ENCODE measurements around the gene KLHL11. TPM values are rescaled to one million over a fixed set of nuclear protein-coding genes. Genes with fewer than 3 reads are reported as not detected.

KLHL11 gene
- total and polyA plus RNA-seq, 10 donors = 0.17 to 25.2 (median 11.0) TPM

GRCh38 chr17:41825175-41825845, 39.9 kb downstream of the KLHL11 start:
- Histone ChIP-seq H3K4me3 (no peak overlapping the region), H3K36me3 (peaks cover 4 to 63% (median 42%) of the 10 kb centered on the region in 6 donors), H3K27ac (no peak overlapping the region), H3K27me3 (replicated peaks in 1 of 7) (no peaks in the 10 kb centered on the region), H3K9me3 (no peaks in the 10 kb centered on the region), H3K4me1 (no peaks in the 10 kb centered on the region)
- intact Hi-C loops (cut with DNase I; ENCODE audit: low total_unique reads) = no loop called here
- DNase-seq = no peak
- WGBS, 5 donors = 89 to 96% (median 93%) methylated on average over 19 of the region's 19 CpGs
- TF ChIP-seq POLR2A (IDR thresholded peaks at IDR 0.05) = no peak
- no peak for TF ChIP-seq POLR2AphosphoS5 (IDR thresholded peaks at IDR 0.05)
- TF ChIP-seq, protein P1, sequence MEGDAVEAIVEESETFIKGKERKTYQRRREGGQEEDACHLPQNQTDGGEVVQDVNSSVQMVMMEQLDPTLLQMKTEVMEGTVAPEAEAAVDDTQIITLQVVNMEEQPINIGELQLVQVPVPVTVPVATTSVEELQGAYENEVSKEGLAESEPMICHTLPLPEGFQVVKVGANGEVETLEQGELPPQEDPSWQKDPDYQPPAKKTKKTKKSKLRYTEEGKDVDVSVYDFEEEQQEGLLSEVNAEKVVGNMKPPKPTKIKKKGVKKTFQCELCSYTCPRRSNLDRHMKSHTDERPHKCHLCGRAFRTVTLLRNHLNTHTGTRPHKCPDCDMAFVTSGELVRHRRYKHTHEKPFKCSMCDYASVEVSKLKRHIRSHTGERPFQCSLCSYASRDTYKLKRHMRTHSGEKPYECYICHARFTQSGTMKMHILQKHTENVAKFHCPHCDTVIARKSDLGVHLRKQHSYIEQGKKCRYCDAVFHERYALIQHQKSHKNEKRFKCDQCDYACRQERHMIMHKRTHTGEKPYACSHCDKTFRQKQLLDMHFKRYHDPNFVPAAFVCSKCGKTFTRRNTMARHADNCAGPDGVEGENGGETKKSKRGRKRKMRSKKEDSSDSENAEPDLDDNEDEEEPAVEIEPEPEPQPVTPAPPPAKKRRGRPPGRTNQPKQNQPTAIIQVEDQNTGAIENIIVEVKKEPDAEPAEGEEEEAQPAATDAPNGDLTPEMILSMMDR (IDR thresholded peaks at IDR 0.05 in 8 of 11, conservative IDR thresholded peaks at IDR 0.05 in 3 of 11) = no peak

DNA sequence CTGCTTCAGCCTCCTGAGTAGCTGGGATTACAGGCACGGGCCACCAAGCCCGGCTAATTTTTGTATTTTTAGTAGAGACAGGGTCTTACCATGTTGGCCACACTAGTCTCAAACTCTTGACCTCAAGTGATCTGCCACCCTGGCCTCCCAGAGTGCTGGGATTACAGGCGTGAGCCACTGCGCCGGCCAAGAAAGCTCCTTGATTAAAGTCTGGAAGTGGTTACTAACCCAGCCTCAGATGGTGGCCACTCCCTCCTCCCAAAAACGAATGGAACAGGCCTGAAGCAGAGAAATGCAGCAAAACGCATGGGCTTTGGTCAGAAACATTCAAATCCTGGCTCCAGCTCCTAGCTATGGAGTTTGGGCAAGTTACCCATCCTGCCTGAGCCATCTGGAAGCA, 41.1 kb downstream of the KLHL11 start:
- no peaks in the 10 kb centered on the region for H3K9me3 ChIP-seq
- TF ChIP-seq, protein P1 (IDR thresholded peaks at IDR 0.05 in 8 of 11, conservative IDR thresholded peaks at IDR 0.05 in 3 of 11) = no peak
- TF ChIP-seq POLR2AphosphoS5 (IDR thresholded peaks at IDR 0.05) (no peak), POLR2A (IDR thresholded peaks at IDR 0.05) (no peak)
- H3K27me3 ChIP-seq (replicated peaks in 1 of 7) = no peaks in the 10 kb centered on the region
- H3K27ac ChIP-seq = no peak overlapping the region
- no peaks in the 10 kb centered on the region for H3K4me1 ChIP-seq
- WGBS, 5 donors = 68 to 76% (median 72%) methylated on average over 7 of the region's 7 CpGs
- no peak overlapping the region for H3K4me3 ChIP-seq
- peaks cover 0 to 51% (median 31%) of the 10 kb centered on the region in 6 donors for H3K36me3 ChIP-seq
- no peak for DNase-seq
- intact Hi-C loops (cut with DNase I; ENCODE audit: low total_unique reads) = no loop called here

DNA sequence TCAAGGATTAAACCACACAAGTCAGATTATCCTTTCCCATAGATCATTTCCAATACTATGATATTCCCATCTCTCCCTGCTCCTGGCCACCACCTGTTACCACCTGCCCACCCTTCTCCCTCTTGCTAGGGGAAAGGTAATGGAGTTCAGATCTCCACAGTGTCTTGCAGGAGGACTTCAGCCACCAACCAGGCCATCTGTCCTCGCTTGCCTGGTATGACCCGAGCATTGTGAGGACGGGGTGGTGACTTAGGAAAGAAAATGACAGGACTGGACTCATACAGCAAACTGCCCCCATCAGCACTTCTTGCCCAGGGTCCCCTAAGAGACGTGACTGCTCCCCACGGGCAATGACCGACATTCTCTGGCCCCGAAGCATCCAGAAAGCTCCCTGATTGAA, 41.6 kb downstream of the KLHL11 start:
- TF ChIP-seq, protein P1 (IDR thresholded peaks at IDR 0.05 in 8 of 11, conservative IDR thresholded peaks at IDR 0.05 in 3 of 11) = no peak
- TF ChIP-seq POLR2AphosphoS5 (IDR thresholded peaks at IDR 0.05) (no peak), POLR2A (IDR thresholded peaks at IDR 0.05) (no peak)
- Histone ChIP-seq H3K4me3 (no peak overlapping the region), H3K9me3 (no peaks in the 10 kb centered on the region), H3K4me1 (no peaks in the 10 kb centered on the region), H3K27me3 (replicated peaks in 1 of 7) (no peaks in the 10 kb centered on the region), H3K36me3 (peaks cover 0 to 46% (median 28%) of the 10 kb centered on the region in 6 donors), H3K27ac (no peak overlapping the region)
- 89 to 92% (median 91%) methylated on average over 7 of the region's 7 CpGs for WGBS, 5 donors
- intact Hi-C loops (cut with DNase I; ENCODE audit: low total_unique reads) = no loop called here
- no peak for DNase-seq

DNA sequence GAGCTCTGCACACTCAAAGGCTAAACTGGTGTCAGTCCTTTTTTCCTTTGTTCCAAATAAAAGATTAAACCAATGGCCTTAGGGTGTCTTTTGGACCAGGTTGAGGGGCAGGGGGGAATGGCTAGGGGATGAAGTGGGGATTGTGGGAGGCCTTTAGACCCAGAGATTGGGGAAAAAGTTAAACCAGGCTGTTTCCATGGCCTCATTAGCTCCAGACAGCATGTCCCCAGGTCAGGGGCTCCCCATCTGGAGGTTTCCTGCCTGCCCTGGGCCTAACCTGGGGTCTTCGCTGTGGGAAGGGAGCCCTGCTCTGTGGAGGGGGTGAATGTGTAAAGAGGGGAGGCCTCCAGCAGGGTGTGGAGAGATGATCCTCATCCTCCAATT, 42.1 kb downstream of the KLHL11 start:
- DNase-seq = no peak
- WGBS, 5 donors = 83 to 100% (median 88%) methylated on average over 1 of the region's 1 CpG
- Histone ChIP-seq H3K27me3 (replicated peaks in 1 of 7) (no peaks in the 10 kb centered on the region), H3K4me3 (no peak overlapping the region), H3K9me3 (no peaks in the 10 kb centered on the region), H3K4me1 (no peaks in the 10 kb centered on the region), H3K36me3 (peaks cover 0 to 41% (median 28%) of the 10 kb centered on the region in 6 donors), H3K27ac (no peak overlapping the region)
- intact Hi-C loops (cut with DNase I; ENCODE audit: low total_unique reads) = no loop called here
- TF ChIP-seq POLR2AphosphoS5 (IDR thresholded peaks at IDR 0.05) (no peak), POLR2A (IDR thresholded peaks at IDR 0.05) (no peak)
- TF ChIP-seq, protein P1 (IDR thresholded peaks at IDR 0.05 in 8 of 11, conservative IDR thresholded peaks at IDR 0.05 in 3 of 11) = no peak

Data from spleen (tissue), 11 donors.